HUES64 (cell line): ENCODE results near the gene PPEF2.
A peak's percentile ranks its signal among the peaks of the same experiment; 100 is the strongest.
"Not testable (repeated sequence)": the region's sequence is repeated elsewhere in the genome, so short reads cannot be mapped to it uniquely, and the experiment has no call there.

Experiments used
- H3K27ac ChIP-seq: 2 replicates; pipeline ENCODE4 v1.7.0; 2013; ENCODE audit warnings: low read depth, low read length, inconsistent platforms
- H3K27me3 ChIP-seq: 2 replicates; pipeline ENCODE4 v1.6.1; 2013; ENCODE audit warnings: mild to moderate bottlenecking, low read length; ENCODE audit not compliant: insufficient read depth
- H3K36me3 ChIP-seq: 2 replicates; pipeline ENCODE4 v1.6.1; 2013; ENCODE audit warnings: mild to moderate bottlenecking, low read length; ENCODE audit not compliant: insufficient read depth
- H3K4me1 ChIP-seq: 2 replicates; pipeline ENCODE4 v1.6.1; 2013; ENCODE audit warnings: mild to moderate bottlenecking, low read length, moderate library complexity; ENCODE audit not compliant: insufficient read depth
- H3K4me3 ChIP-seq: 2 replicates; pipeline ENCODE4 v1.5.1; 2013; ENCODE audit warnings: mild to moderate bottlenecking, low read length, moderate library complexity
- H3K9ac ChIP-seq: 2 replicates; pipeline ENCODE4 v1.6.1; 2013; ENCODE audit warnings: mild to moderate bottlenecking, low read depth, low read length
- H3K9me3 ChIP-seq: 2 replicates; pipeline ENCODE4 v1.6.1; 2013; ENCODE audit warnings: low read depth, low read length; ENCODE audit not compliant: insufficient read depth
- WGBS: fragments of 150-250, 120-280 bp; methylation state at CpG from one replicate; pipeline ENCODE4 v1.1.7; 2013; ENCODE audit warnings: missing lambda C conversion rate; 5-methylcytosine and 5-hydroxymethylcytosine counted together

PPEF2 gene

GRCh38 chr4:75921910-75922309 lies 19.7 kb upstream of the PPEF2 start:
- 96% methylated on average over 2 of the region's 2 CpGs for WGBS
- H3K36me3 ChIP-seq, result peaks cover 2% of the 10 kb centered on the region; the same call in 1 of the 2 replicates
- no peaks in the 10 kb centered on the region for H3K27me3 ChIP-seq
- no peaks in the 10 kb centered on the region for H3K9me3 ChIP-seq
- no peak overlapping the region for H3K27ac ChIP-seq
- no peak overlapping the region for H3K9ac ChIP-seq
- no peak overlapping the region for H3K4me3 ChIP-seq
- H3K4me1 ChIP-seq, result 0 out of 2 replicates have a peak, but pooled peaks cover 7% of the 10 kb centered on the region

- no peaks in the 10 kb centered on the region for H3K27me3 ChIP-seq
- no peak overlapping the region for H3K9ac ChIP-seq
- H3K36me3 ChIP-seq, result peaks cover 2% of the 10 kb centered on the region; the same call in 1 of the 2 replicates
- H3K27ac ChIP-seq, result no peak overlapping the region
- no peak overlapping the region for H3K4me3 ChIP-seq
- no peaks in the 10 kb centered on the region for H3K9me3 ChIP-seq
- H3K4me1 ChIP-seq, result 0 out of 2 replicates have a peak, but pooled peaks cover 13% of the 10 kb centered on the region
- 94% methylated on average over 4 of the region's 4 CpGs for WGBS
These were observed 18.1 kb upstream of the PPEF2 start for GRCh38 chr4:75920327-75920726.

- H3K4me3 ChIP-seq, result no peak overlapping the region
- peaks cover 2% of the 10 kb centered on the region; the same call in 1 of the 2 replicates for H3K36me3 ChIP-seq
- H3K27ac ChIP-seq, result no peak overlapping the region
- H3K27me3 ChIP-seq, result no peaks in the 10 kb centered on the region
- H3K4me1 ChIP-seq, result 0 out of 2 replicates have a peak, but pooled peaks cover 13% of the 10 kb centered on the region
- no peak overlapping the region for H3K9ac ChIP-seq
- no peaks in the 10 kb centered on the region for H3K9me3 ChIP-seq
- 91% methylated on average over 3 of the region's 3 CpGs for WGBS
These were observed 17.7 kb upstream of the PPEF2 start for GRCh38 chr4:75919920-75920319.

- no CpG with 5 or more reads among the region's 1 CpG for WGBS
- Histone ChIP-seq H3K4me1 (0 out of 2 replicates have a peak, but pooled peaks cover 5% of the 10 kb centered on the region), H3K27ac (no peak overlapping the region), H3K27me3 (no peaks in the 10 kb centered on the region), H3K9ac (no peak overlapping the region), H3K36me3 (peaks cover 2% of the 10 kb centered on the region; the same call in 1 of the 2 replicates), H3K4me3 (no peak overlapping the region), H3K9me3 (peaks cover 8% of the 10 kb centered on the region; the same call in 1 of the 2 replicates)
These were observed 13.9 kb upstream of the PPEF2 start for GRCh38 chr4:75916091-75916661.

GRCh38 chr4:75912968-75913367 lies 10.7 kb upstream of the PPEF2 start:
- Histone ChIP-seq H3K27me3 (no peaks in the 10 kb centered on the region), H3K27ac (no peak overlapping the region), H3K9ac (no peak overlapping the region), H3K9me3 (peaks cover 18% of the 10 kb centered on the region), H3K4me3 (no peak overlapping the region), H3K4me1 (0 out of 2 replicates have a peak, but pooled peaks cover 5% of the 10 kb centered on the region), H3K36me3 (no peaks in the 10 kb centered on the region)
- 72% methylated on average over 6 of the region's 6 CpGs for WGBS

- H3K4me1 ChIP-seq, H3K9ac ChIP-seq, H3K27me3 ChIP-seq, H3K36me3 ChIP-seq, H3K4me3 ChIP-seq, H3K27ac ChIP-seq: not testable (repeated sequence)
- WGBS, result 95% methylated on average over 6 of the region's 6 CpGs
- H3K9me3 ChIP-seq, result peaks cover 18% of the 10 kb centered on the region
These were observed 8.6 kb upstream of the PPEF2 start for GRCh38 chr4:75910831-75911230.

- no peak overlapping the region for H3K9ac ChIP-seq
- H3K36me3 ChIP-seq, result no peaks in the 10 kb centered on the region
- H3K27me3 ChIP-seq, result no peaks in the 10 kb centered on the region
- no peak overlapping the region for H3K4me3 ChIP-seq
- no peaks in the 10 kb centered on the region for H3K4me1 ChIP-seq
- WGBS, result 84% methylated on average over 3 of the region's 5 CpGs
- H3K27ac ChIP-seq, result peak overlapping the region; percentile 83; the same call in 1 of the 2 replicates
- H3K9me3 ChIP-seq, result peaks cover 18% of the 10 kb centered on the region
These were observed 7.2 kb upstream of the PPEF2 start for GRCh38 chr4:75909405-75909804.

- WGBS, result 90% methylated on average over 3 of the region's 3 CpGs
- Histone ChIP-seq H3K27ac (no peak overlapping the region; the same call in 1 of the 2 replicates), H3K36me3 (no peaks in the 10 kb centered on the region), H3K27me3 (no peaks in the 10 kb centered on the region), H3K4me1 (no peaks in the 10 kb centered on the region), H3K9ac (no peak overlapping the region), H3K4me3 (no peak overlapping the region), H3K9me3 (peaks cover 18% of the 10 kb centered on the region)
These were observed 6.3 kb upstream of the PPEF2 start for GRCh38 chr4:75908555-75908954.

GRCh38 chr4:75907966-75908365 lies 5.7 kb upstream of the PPEF2 start:
- 99% methylated on average over 3 of the region's 3 CpGs for WGBS
- Histone ChIP-seq H3K9me3 (peaks cover 18% of the 10 kb centered on the region), H3K27ac (no peak overlapping the region), H3K9ac (no peak overlapping the region), H3K27me3 (no peaks in the 10 kb centered on the region), H3K4me3 (no peak overlapping the region), H3K36me3 (no peaks in the 10 kb centered on the region), H3K4me1 (no peaks in the 10 kb centered on the region)

GRCh38 chr4:75904076-75904475 lies 1.8 kb upstream of the PPEF2 start:
- no peak overlapping the region for H3K9ac ChIP-seq
- no peaks in the 10 kb centered on the region for H3K27me3 ChIP-seq
- no peaks in the 10 kb centered on the region for H3K36me3 ChIP-seq
- WGBS, result 84% methylated on average over 5 of the region's 5 CpGs
- H3K27ac ChIP-seq, result no peak overlapping the region
- no peaks in the 10 kb centered on the region for H3K9me3 ChIP-seq
- no peak overlapping the region for H3K4me3 ChIP-seq
- H3K4me1 ChIP-seq, result no peaks in the 10 kb centered on the region

GRCh38 chr4:75898536-75898935 lies 3.7 kb downstream of the PPEF2 start:
- Histone ChIP-seq H3K9ac (no peak overlapping the region), H3K4me1 (no peaks in the 10 kb centered on the region), H3K9me3 (0 out of 2 replicates have a peak, but pooled peaks cover 3% of the 10 kb centered on the region), H3K4me3 (no peak overlapping the region), H3K27me3 (no peaks in the 10 kb centered on the region), H3K36me3 (no peaks in the 10 kb centered on the region), H3K27ac (no peak overlapping the region)
